Spinal cord (tissue), 10 donors: ENCODE data around the gene ATP5MK. TPM values are rescaled to one million over a fixed set of nuclear protein-coding genes. Genes with fewer than 3 reads are reported as not detected.

ENCODE experiments used
- DNase-seq, 6 donors: peaks; one replicate each; pipeline versions ENCODE4 v3.0.0 to v3.0.0-alpha.2; 2013 to 2015; ENCODE audit warnings: low spot score in 6 of 6, low read depth in 4 of 6
- H3K27ac ChIP-seq: one replicate; pipeline ENCODE4 v1.5.1; 2013; ENCODE audit warnings: low read depth, low read length, control low read depth
- H3K27me3 ChIP-seq: one replicate; pipeline ENCODE4 v1.6.1; 2013; ENCODE audit warnings: low read length; ENCODE audit not compliant: control insufficient read depth, insufficient read depth
- H3K36me3 ChIP-seq: one replicate; pipeline ENCODE4 v1.6.1; 2013; ENCODE audit warnings: low read length; ENCODE audit not compliant: control insufficient read depth, insufficient read depth
- H3K4me1 ChIP-seq: one replicate; pipeline ENCODE4 v1.6.1; 2013; ENCODE audit warnings: low read length; ENCODE audit not compliant: control insufficient read depth, insufficient read depth
- H3K4me3 ChIP-seq: one replicate; pipeline ENCODE4 v1.5.1; 2013; ENCODE audit warnings: low read depth, low read length, control low read depth
- H3K9me3 ChIP-seq: one replicate; pipeline ENCODE4 v1.6.1; 2013; ENCODE audit warnings: low read length; ENCODE audit not compliant: control insufficient read depth, insufficient read depth
- WGBS: methylation state at CpG from one replicate; pipeline ENCODE4 v1.1.5; 2013; ENCODE audit warnings: missing lambda C conversion rate; ENCODE audit not compliant: insufficient coverage; 5-methylcytosine and 5-hydroxymethylcytosine counted together
- long read RNA-seq, 4 donors: transcript quantifications; one replicate each; lab custom pipeline, GENCODE V29; 2026
- polyA plus RNA-seq, 2 donors: library from polyadenylated mRNA; unstranded; fragments of 120-200 nt; gene quantifications; one replicate each; pipeline ENCODE4 v1.2.1, GENCODE V29; 2013; ENCODE audit not compliant: insufficient read length in 2 of 2
- total RNA-seq, 2 donors: library from RNA; depleted of rRNA in 1 of 2; stranded (reverse); fragments of 120-200 nt in 1 of 2; fragments of >200 nt in 1 of 2; gene quantifications; one replicate each; pipeline versions ENCODE4 v1.2.3 to v1.2.4, GENCODE V29; 2013 to 2014
- donor health status: healthy.

ATP5MK gene
- total RNA-seq (100 to 1,000 TPM; 166 to 433 TPM), polyA plus RNA-seq (100 to 1,000 TPM; 301 to 310 TPM)
- long read RNA-seq, donor 1, transcript ATP5MD-201 (4 exons, 364 nt): major isoform, 308 of 393 reads
- long read RNA-seq, donor 1, transcript ATP5MD-203 (4 exons, 635 nt): minor isoform, 8 of 393 reads
- long read RNA-seq, donor 1, transcript ATP5MD-204 (5 exons, 626 nt): minor isoform, 17 of 393 reads
- long read RNA-seq, donor 1, partial matches to known transcripts: 54 of 393 reads
- long read RNA-seq, donor 1, other reads (novel, unspliced or antisense): 6 of 393 reads
- long read RNA-seq, donor 2, transcript ATP5MD-201 (4 exons, 364 nt): major isoform, 70 of 86 reads
- long read RNA-seq, donor 2, transcript ATP5MD-204 (5 exons, 626 nt): minor isoform, 7 of 86 reads
- long read RNA-seq, donor 2, partial matches to known transcripts: 5 of 86 reads
- long read RNA-seq, donor 2, other reads (novel, unspliced or antisense): 0 of 86 reads
- long read RNA-seq, donor 3, transcript ATP5MD-204 (5 exons, 626 nt): minor isoform, 5 of 116 reads
- long read RNA-seq, donor 3, transcript ATP5MD-201 (4 exons, 364 nt): major isoform, 100 of 116 reads
- long read RNA-seq, donor 3, partial matches to known transcripts: 11 of 116 reads
- long read RNA-seq, donor 3, other reads (novel, unspliced or antisense): 0 of 116 reads
- long read RNA-seq, donor 4, transcript ATP5MD-201 (4 exons, 364 nt): major isoform, 312 of 362 reads
- long read RNA-seq, donor 4, partial matches to known transcripts: 41 of 362 reads
- long read RNA-seq, donor 4, other reads (novel, unspliced or antisense): 5 of 362 reads

- Histone ChIP-seq H3K9me3 (no peaks in the 10 kb centered on the region), H3K4me1 (peaks cover 18% of the 10 kb centered on the region), H3K4me3 (peak within 1 kb of the TSS; percentile 96), H3K27me3 (no peaks in the 10 kb centered on the region), H3K36me3 (peaks cover 39% of the 10 kb centered on the region), H3K27ac (peak within 1 kb of the TSS; percentile 76)
- under 1% methylated on average over 54 of the region's 56 CpGs for WGBS
- DNase-seq: peak; percentile 90 to 99 (median 94)
These were observed at the start of gene ATP5MK, which contains the start of gene PDCD11 for GRCh38 chr10:103396067-103396788. TSS of gene ATP5MK (minus strand) at chr10:103396475. CDS start at chr10:103392457, 4,018 bp downstream. TSS of gene PDCD11 (plus strand) at chr10:103396626. CDS start at chr10:103398427, 1,801 bp downstream.

GRCh38 chr10:103445366-103445765, 49.1 kb upstream of the ATP5MK start:
- H3K27ac ChIP-seq: no peak overlapping the region
- H3K9me3 ChIP-seq: no peaks in the 10 kb centered on the region
- 85% methylated on average over 7 of the region's 9 CpGs for WGBS
- peaks cover 84% of the 10 kb centered on the region for H3K36me3 ChIP-seq
- DNase-seq: no peak
- H3K4me1 ChIP-seq: peaks cover 7% of the 10 kb centered on the region
- no peaks in the 10 kb centered on the region for H3K27me3 ChIP-seq
- no peak overlapping the region for H3K4me3 ChIP-seq

GRCh38 chr10:103444478-103444877, 48.2 kb upstream of the ATP5MK start:
- 95% methylated on average over 10 of the region's 10 CpGs for WGBS
- Histone ChIP-seq H3K36me3 (peaks cover 87% of the 10 kb centered on the region), H3K27ac (no peak overlapping the region), H3K27me3 (no peaks in the 10 kb centered on the region), H3K4me1 (no peaks in the 10 kb centered on the region), H3K9me3 (no peaks in the 10 kb centered on the region), H3K4me3 (no peak overlapping the region)
- DNase-seq: no peak

- Histone ChIP-seq H3K27me3 (no peaks in the 10 kb centered on the region), H3K4me1 (no peaks in the 10 kb centered on the region), H3K9me3 (no peaks in the 10 kb centered on the region), H3K27ac (no peak overlapping the region), H3K36me3 (peaks cover 89% of the 10 kb centered on the region), H3K4me3 (no peak overlapping the region)
- 91% methylated on average over 19 of the region's 23 CpGs for WGBS
- DNase-seq: no peak
These were observed 47.4 kb upstream of the ATP5MK start for GRCh38 chr10:103443475-103444185.

- H3K4me1 ChIP-seq: no peaks in the 10 kb centered on the region
- 84% methylated on average over 11 of the region's 13 CpGs for WGBS
- no peak overlapping the region for H3K4me3 ChIP-seq
- no peak overlapping the region for H3K27ac ChIP-seq
- no peaks in the 10 kb centered on the region for H3K27me3 ChIP-seq
- no peaks in the 10 kb centered on the region for H3K9me3 ChIP-seq
- H3K36me3 ChIP-seq: peaks cover 94% of the 10 kb centered on the region
- no peak for DNase-seq
These were observed 45.8 kb upstream of the ATP5MK start for GRCh38 chr10:103442031-103442461.

- H3K36me3 ChIP-seq: peaks cover 93% of the 10 kb centered on the region
- no peak for DNase-seq
- H3K27ac ChIP-seq: no peak overlapping the region
- H3K9me3 ChIP-seq: no peaks in the 10 kb centered on the region
- no peaks in the 10 kb centered on the region for H3K27me3 ChIP-seq
- 97% methylated on average over 8 of the region's 8 CpGs for WGBS
- no peak overlapping the region for H3K4me3 ChIP-seq
- no peaks in the 10 kb centered on the region for H3K4me1 ChIP-seq
These were observed 45.3 kb upstream of the ATP5MK start for GRCh38 chr10:103441611-103442010.

GRCh38 chr10:103441206-103441605, 44.9 kb upstream of the ATP5MK start:
- no peak overlapping the region for H3K27ac ChIP-seq
- WGBS: 84% methylated on average over 3 of the region's 8 CpGs
- H3K4me1 ChIP-seq: no peaks in the 10 kb centered on the region
- peaks cover 91% of the 10 kb centered on the region for H3K36me3 ChIP-seq
- no peaks in the 10 kb centered on the region for H3K9me3 ChIP-seq
- H3K27me3 ChIP-seq: no peaks in the 10 kb centered on the region
- DNase-seq: no peak
- no peak overlapping the region for H3K4me3 ChIP-seq

GRCh38 chr10:103440416-103440815, 44.1 kb upstream of the ATP5MK start:
- H3K27me3 ChIP-seq: no peaks in the 10 kb centered on the region
- no peaks in the 10 kb centered on the region for H3K4me1 ChIP-seq
- H3K4me3 ChIP-seq: no peak overlapping the region
- 95% methylated on average over 14 of the region's 14 CpGs for WGBS
- peaks cover 91% of the 10 kb centered on the region for H3K36me3 ChIP-seq
- H3K9me3 ChIP-seq: no peaks in the 10 kb centered on the region
- DNase-seq: no peak
- no peak overlapping the region for H3K27ac ChIP-seq

GRCh38 chr10:103439776-103440175, 43.5 kb upstream of the ATP5MK start:
- Histone ChIP-seq H3K4me1 (no peaks in the 10 kb centered on the region), H3K27ac (no peak overlapping the region), H3K27me3 (no peaks in the 10 kb centered on the region), H3K9me3 (no peaks in the 10 kb centered on the region), H3K36me3 (peaks cover 89% of the 10 kb centered on the region), H3K4me3 (no peak overlapping the region)
- no peak for DNase-seq
- no CpG with 5 or more reads among the region's 4 CpGs for WGBS
